GM19351 (cell line): Measurements from ENCODE around the gene EVX1.

Source experiments
- ATAC-seq: cut with Tn5 transposase; IDR thresholded peaks from one replicate; pipeline ENCODE4 v1.9.1; 2021; ENCODE audit warnings: mild to moderate bottlenecking, moderate library complexity; ENCODE audit not compliant: unreplicated experiment

Gene EVX1

GRCh38 chr7:27242555-27243339 lies at the start of gene EVX1:
TSS of gene EVX1 (plus strand) at chr7:27242802. CDS start at chr7:27243031, 229 bp downstream.
- ATAC-seq = no peak

GRCh38 chr7:27193335-27194001 lies 49.1 kb upstream of the EVX1 start:
- no peak for ATAC-seq

DNA sequence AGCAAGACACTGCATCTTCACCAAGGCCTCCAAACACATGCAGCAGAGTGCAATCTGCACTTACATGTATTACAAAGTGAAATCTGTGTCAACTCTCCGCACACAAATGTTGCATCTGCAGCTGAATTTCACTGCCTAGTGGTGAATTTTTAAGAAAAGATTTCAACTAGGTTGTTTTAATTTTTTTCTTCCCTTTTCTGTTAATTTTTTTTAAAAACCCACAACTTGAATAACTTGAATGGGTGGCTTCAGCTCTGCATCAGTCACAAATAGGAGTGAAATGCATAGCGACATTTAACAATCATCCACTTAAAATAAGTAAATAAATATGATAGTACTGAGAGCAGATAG lies 48.6 kb upstream of the EVX1 start:
- ATAC-seq = no peak

- no peak for ATAC-seq
Observed at GRCh38 chr7:27194686-27195379, 47.8 kb upstream of the EVX1 start.

GRCh38 chr7:27196287-27196767 lies 46.3 kb upstream of the EVX1 start:
- no peak for ATAC-seq

DNA sequence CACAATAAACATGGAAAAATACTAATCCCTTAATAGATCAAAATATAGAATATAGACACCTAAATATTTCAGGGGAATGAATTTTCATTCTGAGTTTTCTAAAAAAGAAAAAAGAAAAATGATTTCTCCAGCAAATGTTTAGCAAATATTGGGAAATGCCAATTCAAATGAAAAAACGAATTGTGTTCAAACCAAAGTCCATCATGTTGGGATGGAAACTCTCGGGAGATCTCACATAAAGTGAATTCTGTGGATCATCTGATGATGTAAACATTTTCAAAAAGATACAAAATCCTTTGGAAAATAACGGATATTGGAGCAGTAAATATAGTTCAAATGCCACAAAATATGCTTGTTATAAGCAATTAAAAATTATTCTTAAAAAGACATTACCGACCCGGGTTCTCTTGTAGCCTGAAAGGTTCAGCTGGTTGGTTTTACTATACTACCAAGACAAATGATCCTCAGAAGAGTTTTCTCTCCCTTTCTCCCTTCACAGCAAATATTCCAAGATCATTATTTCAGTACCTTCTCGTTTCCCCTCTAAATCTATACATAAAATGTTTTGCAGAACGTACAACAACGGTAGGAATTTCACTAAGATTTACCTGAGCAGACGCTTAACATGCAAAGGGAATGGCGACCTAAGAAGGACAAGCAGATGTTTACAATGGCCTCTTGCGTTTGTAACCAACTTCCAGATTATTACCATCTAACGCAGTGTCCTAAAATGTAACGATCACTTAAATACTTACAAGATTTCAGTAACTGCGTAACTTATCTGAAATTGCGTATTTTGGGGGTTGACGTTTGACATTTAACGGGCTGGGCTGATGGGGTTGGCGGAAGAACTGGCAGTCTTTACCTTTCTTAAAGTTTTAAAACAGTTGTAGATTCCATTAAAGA lies 45.2 kb upstream of the EVX1 start:
- no peak for ATAC-seq

GRCh38 chr7:27198138-27198841 lies 44.3 kb upstream of the EVX1 start:
- ATAC-seq = no peak

DNA sequence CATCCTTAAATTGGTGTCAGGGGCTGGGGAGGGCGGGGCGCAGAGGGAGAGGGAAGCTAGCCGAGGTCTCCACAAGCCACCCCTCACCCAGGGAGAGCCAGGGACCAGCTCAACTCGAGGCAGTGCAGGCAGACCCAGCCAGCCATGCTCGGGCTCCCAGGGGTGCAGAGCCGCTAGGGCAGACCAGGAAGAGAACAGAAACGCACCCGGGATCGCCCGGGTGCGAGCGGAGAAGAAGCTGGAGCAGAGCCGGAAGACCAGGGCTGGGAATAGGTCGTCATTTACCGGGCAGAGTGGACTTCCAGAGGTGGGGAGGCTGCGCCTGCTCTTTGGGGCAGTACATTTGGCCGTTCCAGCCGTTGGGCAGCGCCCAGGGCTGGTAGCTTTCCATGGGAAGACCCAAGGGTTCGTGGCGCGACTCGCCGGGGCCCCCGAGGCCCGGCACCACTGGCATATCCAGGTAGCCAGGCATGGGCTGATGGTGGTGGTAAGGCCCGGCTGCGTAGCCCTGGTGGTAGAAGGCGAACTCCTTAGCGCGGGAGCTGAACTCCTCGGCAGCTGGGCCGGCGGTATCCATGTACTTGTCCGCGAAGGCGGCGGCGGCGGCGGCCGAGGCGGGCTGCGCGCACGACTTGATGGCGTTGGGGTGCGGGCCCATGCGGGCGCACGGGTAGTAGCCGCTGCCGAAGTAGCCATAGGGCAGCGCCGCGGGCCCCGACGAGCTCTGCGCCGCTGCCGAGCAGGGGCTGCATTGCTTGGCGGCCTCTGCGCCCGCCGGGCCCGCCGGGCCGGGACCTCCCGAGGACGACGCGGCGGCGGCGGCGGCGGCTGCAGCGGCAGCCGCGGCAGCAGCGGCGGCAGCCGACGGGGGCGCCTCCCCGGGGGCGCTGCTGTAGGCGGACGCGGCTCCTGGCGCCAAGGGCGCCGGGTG lies 43.5 kb upstream of the EVX1 start:
- ATAC-seq = peak; percentile 15

- ATAC-seq = peak; percentile 66
Observed at GRCh38 chr7:27199849-27200760, 42.5 kb upstream of the EVX1 start, which contains the start of gene HOXA13. TSS of gene HOXA13 (minus strand) at chr7:27200091. CDS start at chr7:27200077, 14 bp downstream.

- no peak for ATAC-seq
Observed at GRCh38 chr7:27200761-27201579, 41.6 kb upstream of the EVX1 start.

- ATAC-seq = no peak
Observed at GRCh38 chr7:27201580-27202017, 41.0 kb upstream of the EVX1 start.

DNA sequence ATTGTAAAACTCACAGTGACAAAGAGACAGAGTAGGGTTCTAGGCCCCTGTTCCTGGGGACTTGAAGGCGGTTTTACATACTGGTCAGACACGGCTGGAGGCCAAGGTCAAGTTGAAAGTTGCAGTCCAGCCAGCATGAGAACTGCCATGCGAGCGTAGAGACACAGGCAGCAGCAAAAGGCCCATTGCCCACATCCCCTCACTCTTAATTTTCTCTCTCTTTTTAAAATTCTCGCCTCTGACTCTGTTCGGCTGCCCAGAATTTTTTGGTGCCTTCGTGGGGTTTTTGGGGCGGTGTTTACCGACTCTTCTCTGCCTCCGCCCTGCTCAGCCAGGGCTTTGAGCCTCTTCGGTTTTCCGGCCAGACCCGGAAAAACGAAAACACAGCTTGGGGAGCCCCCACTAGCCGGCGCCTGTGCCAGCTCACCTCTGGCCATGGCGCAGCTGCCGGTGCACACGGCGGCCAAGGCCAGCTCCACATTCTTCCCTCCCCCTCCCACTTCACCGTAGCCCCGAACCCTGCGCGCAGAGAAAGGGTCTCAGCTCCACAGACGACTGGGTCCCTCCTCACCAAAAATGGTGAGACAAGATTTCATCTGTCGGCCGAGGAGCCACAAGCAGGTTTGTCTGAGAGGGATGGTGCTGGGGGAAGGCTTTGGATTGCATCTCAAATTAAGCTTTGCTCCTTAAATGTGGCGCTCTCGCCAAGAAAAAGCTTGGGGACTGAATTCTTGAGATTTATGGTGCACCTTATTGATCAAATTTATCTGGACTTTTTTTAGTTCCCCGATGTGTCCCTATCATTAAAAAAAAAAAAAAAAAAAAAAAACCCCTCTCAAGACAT lies 40.4 kb upstream of the EVX1 start:
- no peak for ATAC-seq

DNA sequence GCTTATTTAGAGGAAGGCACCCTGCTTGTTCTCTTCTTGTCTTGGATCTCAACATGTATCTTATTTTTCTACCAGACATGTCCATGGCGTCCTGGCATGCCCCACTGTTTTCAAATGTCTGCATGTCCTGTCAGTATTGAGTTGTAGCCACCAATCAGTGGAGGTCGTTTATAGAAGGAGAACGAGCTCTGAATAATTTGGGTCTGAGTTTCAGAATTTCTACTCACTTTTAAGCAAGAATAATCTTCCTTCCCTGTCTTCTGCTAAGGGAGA lies 39.8 kb upstream of the EVX1 start:
- no peak for ATAC-seq

DNA sequence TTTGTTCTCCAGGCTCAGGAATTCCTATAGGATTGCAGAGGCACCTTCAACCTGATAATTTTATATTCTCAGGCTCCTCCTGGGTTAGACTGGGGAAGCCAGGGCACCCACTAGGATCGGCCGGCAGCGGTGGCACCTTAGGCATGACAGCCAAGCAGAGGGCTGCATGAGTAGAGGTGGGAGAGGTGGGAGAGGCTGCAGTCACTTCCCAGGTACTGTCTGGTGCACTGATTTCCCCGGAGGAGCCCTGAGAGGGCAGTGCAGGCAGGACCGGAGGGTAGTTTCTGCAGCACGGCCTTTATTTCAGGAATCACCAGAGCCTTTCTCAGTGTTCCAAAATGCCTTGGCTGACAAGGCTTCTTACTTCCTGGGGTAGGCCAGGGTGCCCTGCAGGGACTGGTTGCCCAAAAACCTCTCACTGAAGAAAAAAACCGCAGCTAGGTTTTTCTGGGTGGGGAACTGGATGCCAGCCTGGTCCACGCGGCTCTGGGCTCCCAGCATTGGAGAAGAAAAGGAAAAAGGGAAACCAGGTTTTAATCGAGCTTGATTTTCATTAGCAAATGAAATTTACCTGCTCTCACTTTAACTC lies 39.1 kb upstream of the EVX1 start:
- no peak for ATAC-seq

DNA sequence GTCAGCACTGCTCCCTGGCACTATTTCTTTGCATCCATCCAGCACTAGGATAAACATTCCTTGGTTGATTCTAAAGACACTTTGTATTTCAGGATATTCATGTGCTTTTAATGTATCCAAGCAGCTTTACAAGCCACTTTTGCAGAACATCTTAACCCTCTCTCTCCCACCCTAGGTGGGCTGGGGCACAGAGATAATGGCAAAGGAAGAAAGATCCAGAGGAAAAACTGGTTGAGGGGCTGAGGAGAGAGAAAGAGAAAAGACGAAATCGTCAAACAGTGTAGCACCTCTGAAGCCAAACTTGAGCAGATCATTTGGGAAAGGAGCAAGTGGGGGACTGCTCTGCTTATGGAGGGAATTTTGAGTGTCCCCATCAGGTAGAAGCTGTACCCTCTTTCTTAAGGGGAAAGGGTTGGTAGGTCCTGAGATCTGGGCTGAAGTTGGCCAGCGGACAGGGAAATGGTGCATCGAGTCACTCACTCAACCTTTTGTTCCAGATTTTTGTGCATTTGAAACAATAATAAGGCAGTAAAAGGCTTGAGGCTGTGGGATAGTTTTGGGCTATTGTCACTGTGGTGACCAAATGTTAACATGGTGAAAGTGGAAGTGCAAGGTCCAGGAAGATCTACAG lies 38.5 kb upstream of the EVX1 start:
- ATAC-seq = no peak
